Astrocyte of the spinal cord (primary cell): ENCODE results near the gene NBPF3.
"Not testable (repeated sequence)": the region's sequence is repeated elsewhere in the genome, so short reads cannot be mapped to it uniquely, and the experiment has no call there.

Source experiments
- DNase-seq: peaks from one replicate; pipeline ENCODE4 v3.0.0; 2011; ENCODE audit warnings: low read depth, low spot score
- H3K4me3 ChIP-seq: 2 replicates; pipeline ENCODE4 v1.5.1; 2011; ENCODE audit warnings: low read depth, mild to moderate bottlenecking, low read length, moderate library complexity
- in situ Hi-C: cut with HindIII; loops from 2 replicates; pipeline ENCODE4 v1.10.0; 2017; ENCODE audit warnings: low sequenced_read_pairs
- TF ChIP-seq, protein P1 (sequence below): IDR thresholded peaks from 2 replicates; pipeline ENCODE4 v1.5.1; 2012; ENCODE audit warnings: low read depth, mild to moderate bottlenecking, low read length, inconsistent platforms

The NBPF3 gene, protein sequence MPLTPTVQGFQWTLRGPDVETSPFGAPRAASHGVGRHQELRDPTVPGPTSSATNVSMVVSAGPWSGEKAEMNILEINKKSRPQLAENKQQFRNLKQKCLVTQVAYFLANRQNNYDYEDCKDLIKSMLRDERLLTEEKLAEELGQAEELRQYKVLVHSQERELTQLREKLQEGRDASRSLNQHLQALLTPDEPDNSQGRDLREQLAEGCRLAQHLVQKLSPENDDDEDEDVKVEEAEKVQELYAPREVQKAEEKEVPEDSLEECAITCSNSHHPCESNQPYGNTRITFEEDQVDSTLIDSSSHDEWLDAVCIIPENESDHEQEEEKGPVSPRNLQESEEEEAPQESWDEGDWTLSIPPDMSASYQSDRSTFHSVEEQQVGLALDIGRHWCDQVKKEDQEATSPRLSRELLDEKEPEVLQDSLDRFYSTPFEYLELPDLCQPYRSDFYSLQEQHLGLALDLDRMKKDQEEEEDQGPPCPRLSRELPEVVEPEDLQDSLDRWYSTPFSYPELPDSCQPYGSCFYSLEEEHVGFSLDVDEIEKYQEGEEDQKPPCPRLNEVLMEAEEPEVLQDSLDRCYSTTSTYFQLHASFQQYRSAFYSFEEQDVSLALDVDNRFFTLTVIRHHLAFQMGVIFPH

DNA sequence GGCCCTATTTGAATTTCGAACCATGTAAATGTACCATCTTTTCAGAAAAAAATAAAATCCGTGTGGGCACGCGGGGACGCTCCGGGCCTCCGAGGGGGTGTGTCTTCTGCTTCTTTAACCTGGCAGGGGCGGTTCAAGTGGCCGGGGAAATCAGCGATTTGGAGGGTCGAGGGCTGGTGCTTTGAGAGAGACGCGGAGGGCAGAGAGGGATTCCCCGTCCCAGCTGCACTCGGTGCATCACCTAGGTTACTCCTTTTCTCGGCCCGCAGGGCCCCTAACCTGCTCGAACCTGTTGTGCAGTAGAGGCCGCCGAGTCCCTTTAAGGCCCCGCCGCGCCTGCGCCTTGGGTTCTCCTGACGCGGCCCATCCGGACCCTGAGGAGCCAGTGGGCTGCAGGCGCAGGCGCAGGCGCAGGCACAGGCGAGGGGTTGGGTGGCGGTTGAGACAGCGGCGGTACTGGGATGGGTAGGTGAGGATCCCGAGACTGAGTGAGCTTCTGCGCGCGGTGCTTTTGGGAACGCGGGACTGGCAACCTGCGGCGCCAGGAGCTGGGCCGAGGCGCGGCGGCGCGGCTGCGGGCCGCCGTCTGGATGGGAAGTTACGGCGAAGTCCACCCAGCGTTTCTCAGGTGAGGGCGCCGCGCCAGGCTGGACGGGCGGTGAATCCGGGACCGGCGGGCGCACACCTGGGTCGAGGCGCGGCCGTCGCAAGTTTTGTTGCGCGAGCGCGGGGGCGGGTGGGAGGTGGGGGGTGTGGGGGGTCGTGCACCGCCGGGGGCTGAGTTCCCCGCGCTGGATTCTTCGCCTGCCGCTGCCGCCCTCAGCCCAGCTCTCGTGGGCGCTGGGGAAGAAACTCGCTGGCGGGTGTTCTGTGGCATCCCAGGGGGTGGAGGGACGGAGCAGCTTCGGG lies at the start of gene NBPF3:
TSS of gene NBPF3 (plus strand) at position 417 of the 909 bp plus-strand sequence. CDS start 4,950 bp downstream, outside the sequence.
- DNase-seq = peak; percentile 90
- peak within 1 kb of the TSS; percentile 48 for H3K4me3 ChIP-seq
- in situ Hi-C loops = no loop called here
- TF ChIP-seq, protein P1, sequence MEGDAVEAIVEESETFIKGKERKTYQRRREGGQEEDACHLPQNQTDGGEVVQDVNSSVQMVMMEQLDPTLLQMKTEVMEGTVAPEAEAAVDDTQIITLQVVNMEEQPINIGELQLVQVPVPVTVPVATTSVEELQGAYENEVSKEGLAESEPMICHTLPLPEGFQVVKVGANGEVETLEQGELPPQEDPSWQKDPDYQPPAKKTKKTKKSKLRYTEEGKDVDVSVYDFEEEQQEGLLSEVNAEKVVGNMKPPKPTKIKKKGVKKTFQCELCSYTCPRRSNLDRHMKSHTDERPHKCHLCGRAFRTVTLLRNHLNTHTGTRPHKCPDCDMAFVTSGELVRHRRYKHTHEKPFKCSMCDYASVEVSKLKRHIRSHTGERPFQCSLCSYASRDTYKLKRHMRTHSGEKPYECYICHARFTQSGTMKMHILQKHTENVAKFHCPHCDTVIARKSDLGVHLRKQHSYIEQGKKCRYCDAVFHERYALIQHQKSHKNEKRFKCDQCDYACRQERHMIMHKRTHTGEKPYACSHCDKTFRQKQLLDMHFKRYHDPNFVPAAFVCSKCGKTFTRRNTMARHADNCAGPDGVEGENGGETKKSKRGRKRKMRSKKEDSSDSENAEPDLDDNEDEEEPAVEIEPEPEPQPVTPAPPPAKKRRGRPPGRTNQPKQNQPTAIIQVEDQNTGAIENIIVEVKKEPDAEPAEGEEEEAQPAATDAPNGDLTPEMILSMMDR = no peak

DNA sequence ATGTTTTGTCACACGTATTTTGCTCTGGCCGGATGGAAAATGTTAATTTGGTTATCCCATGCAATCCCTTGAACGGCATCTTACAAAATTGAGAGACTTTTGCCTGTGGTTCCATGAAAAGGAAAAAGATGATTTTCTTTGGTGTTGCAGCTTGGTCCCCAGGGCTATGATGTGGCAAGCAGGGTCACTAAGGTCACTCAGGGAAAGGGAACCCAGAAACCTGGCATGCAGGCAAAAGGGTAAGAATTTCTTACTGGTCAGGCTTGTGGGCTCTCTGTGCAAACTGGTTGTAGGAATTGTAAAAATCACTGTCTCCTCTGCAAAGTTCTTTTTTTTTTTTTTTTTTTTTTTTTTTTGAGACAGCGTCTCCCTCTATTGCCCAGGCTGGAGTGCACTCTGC lies 48.4 kb upstream of the NBPF3 start:
- no peak overlapping the region for H3K4me3 ChIP-seq
- no peak for DNase-seq
- TF ChIP-seq, protein P1 = no peak
- in situ Hi-C loops = no loop called here

DNA sequence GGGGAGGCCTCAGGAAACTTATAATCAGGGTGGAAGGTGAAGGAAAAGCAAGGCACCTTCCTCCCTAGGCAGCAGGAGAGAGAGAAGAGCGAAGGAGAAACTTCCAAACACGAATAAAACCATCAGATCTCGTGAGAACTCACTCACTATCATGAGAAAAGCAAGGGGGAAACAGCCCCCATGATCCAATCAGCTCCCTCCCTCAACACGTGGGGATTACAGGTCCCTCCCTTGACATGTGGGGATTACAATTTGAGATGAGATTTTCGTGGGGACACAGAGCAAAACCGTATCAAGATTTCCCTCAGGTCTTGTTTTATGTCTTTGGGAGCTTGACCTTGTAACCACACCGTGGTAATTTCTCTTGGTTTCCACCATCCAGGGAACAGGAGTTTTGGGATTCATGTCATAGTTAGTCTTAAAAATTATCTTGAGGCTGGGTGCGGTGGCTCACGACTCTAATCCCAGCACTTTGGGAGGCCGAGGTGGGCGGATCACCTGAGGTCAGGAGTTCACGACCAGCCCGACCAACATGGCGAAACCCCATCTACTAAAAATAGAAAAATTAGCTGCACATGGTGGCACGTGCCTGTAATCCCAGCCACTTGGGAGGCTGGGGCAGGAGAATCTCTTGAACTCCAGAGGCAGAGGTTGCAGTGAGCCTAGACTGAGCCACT lies 47.2 kb upstream of the NBPF3 start:
- DNase-seq = no peak
- in situ Hi-C loops = no loop called here
- no peak overlapping the region for H3K4me3 ChIP-seq
- TF ChIP-seq, protein P1 = no peak

DNA sequence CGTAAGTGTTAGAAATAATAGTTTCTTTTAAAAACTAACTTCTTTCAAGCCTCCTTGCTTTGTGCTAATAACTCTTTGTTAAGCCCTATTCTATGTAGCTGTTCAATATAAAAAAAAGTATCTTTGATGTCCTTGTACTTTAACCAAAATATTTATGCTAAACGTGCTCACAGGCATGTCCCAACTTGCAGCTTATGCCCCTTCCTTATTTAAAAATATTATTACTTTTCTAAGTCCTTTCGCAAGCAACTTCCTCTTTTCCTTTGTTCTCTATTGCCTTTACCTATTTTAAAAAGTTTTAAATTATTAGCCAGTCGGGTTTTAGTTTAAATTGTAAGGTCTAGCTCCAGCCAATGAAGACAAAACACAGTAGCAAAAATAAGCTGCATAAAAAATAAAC lies 43.4 kb upstream of the NBPF3 start:
- TF ChIP-seq, protein P1 = no peak
- in situ Hi-C loops = no loop called here
- DNase-seq = no peak
- no peak overlapping the region for H3K4me3 ChIP-seq

DNA sequence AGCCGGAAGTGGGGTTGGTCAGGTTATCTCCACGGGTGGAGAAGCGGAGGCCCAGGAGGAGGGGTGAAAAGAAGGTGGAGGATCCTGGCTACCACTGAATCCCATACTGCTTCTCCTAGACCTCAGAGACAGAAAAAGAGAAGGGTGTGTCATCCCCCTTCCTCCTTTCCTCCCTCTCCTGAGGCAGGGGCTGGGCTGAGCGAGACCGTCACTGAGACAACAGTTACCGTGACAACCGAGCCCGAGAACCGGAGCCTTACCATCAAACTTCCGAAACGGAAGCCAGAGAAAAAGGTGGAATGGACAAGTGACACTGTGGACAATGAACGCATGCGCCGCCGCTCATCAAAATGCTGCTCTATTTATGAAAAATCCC lies 42.1 kb upstream of the NBPF3 start:
- in situ Hi-C loops = no loop called here

DNA sequence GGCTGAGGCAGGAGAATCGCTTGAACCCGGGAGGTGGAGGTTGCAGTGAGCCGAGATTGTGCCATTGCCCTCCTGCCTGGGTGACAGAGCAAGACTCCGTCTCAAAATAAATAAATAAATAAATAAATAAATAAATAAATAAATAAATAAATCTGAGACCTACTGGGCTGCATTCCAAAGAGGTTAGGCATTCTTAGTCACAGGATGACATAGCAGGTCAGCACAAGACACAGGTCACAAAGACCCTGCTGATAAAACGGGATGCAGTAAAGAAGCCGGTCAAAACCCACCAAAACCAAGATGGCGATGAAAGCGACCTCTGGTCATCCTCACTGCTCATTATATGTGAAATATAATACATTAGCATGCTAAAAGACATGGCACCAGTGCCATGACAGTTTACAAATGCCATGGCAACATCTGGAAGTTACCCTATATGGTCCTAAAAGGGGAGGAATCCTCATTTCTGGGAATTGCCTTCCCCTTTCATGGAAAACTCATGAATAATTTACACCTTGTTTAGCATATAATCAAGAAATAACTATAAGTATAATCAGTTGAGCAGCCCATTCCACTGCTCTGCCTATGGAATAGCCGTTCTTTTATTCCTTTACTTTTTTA lies 38.1 kb upstream of the NBPF3 start:
- H3K4me3 ChIP-seq, in situ Hi-C loops, DNase-seq: not testable (repeated sequence)

More for the DNA sequence above, 42.1 kb upstream of the NBPF3 start:
- DNase-seq = no peak
- TF ChIP-seq, protein P1 = no peak
- H3K4me3 ChIP-seq = no peak overlapping the region
